BE2C (cell line): Measurements from ENCODE around the gene UBAC1.

Experiments used
- DNase-seq: peaks from one replicate; pipeline ENCODE4 v3.0.0-alpha.2; 2020
- H3K27me3 ChIP-seq: fragments of 250-450 bp; sonication (Bioruptor Pico); 2 replicates; pipeline ENCODE4 v1.5.1; 2020; ENCODE audit warnings: mild to moderate bottlenecking
- H3K36me3 ChIP-seq: fragments of 250-450 bp; sonication (Bioruptor Pico); 2 replicates; pipeline ENCODE4 v1.5.1; 2020; ENCODE audit warnings: mild to moderate bottlenecking
- H3K4me1 ChIP-seq: fragments of 250-450 bp; sonication (Bioruptor Pico); 2 replicates; pipeline ENCODE4 v1.5.1; 2020
- H3K4me3 ChIP-seq: 2 replicates; pipeline ENCODE4 v1.5.1; 2011; ENCODE audit warnings: low read depth, low read length
- H3K9me3 ChIP-seq: fragments of 250-450 bp; sonication (Bioruptor Pico); 2 replicates; pipeline ENCODE4 v1.5.1; 2020
- TF ChIP-seq, protein P1 (sequence below): IDR thresholded peaks from 2 replicates; pipeline ENCODE4 v1.5.1; 2012; ENCODE audit warnings: mild to moderate bottlenecking, low read depth, low read length

Gene UBAC1

DNA sequence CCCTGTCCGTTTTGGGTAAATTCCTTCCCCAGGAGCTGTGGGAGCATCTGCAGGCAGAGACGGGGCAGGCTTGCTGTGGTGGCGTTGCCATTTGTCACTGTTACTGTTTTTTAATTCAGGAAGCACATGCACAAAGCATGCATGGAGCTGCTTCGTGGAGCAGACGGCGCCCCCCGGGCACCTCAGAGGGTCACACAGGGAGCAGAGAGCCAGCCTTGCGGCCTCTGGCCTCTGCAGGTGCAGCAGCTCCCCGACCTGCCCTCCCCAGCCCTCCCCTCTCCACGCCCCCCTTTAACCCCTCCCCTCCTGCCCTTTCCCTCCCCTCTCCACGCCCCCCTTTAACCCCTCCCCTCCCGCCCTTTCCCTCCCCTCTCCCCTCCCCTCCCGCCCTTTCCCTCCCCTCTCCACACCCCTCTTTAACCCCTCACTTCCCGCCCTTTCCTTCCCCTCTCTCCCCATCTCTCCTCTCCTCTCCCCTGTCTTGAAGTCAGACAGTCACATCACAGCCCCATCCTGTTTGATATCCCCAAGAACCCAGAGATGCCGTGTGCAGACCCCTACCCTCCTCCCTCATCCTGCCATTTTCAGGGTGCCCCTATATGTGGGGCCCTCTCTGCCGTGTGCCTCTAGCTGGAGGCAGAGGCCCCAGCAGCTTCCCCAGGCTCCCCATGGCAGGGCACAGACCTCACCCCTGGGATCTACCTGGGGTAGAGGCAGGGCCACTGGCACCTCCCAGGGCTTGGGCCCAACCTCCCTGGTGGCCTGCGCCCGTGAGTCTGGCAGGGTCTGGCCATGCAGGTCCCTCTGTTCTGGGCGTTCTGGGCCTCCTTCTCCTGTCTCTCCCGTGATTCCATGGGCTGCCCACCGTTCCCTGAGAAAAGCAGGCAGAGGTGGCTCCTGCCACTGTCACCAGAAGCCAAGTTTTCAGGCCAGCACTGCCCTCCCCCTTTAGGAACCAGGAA lies 29.6 kb upstream of the UBAC1 start:
- Histone ChIP-seq H3K9me3 (no peaks in the 10 kb centered on the region), H3K4me1 (peaks cover 48% of the 10 kb centered on the region), H3K36me3 (no peaks in the 10 kb centered on the region), H3K4me3 (peak overlapping the region; percentile 30; the same call in 1 of the 2 replicates), H3K27me3 (no peaks in the 10 kb centered on the region)
- DNase-seq: peak; percentile 80
- TF ChIP-seq, protein P1, sequence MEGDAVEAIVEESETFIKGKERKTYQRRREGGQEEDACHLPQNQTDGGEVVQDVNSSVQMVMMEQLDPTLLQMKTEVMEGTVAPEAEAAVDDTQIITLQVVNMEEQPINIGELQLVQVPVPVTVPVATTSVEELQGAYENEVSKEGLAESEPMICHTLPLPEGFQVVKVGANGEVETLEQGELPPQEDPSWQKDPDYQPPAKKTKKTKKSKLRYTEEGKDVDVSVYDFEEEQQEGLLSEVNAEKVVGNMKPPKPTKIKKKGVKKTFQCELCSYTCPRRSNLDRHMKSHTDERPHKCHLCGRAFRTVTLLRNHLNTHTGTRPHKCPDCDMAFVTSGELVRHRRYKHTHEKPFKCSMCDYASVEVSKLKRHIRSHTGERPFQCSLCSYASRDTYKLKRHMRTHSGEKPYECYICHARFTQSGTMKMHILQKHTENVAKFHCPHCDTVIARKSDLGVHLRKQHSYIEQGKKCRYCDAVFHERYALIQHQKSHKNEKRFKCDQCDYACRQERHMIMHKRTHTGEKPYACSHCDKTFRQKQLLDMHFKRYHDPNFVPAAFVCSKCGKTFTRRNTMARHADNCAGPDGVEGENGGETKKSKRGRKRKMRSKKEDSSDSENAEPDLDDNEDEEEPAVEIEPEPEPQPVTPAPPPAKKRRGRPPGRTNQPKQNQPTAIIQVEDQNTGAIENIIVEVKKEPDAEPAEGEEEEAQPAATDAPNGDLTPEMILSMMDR: no peak

DNA sequence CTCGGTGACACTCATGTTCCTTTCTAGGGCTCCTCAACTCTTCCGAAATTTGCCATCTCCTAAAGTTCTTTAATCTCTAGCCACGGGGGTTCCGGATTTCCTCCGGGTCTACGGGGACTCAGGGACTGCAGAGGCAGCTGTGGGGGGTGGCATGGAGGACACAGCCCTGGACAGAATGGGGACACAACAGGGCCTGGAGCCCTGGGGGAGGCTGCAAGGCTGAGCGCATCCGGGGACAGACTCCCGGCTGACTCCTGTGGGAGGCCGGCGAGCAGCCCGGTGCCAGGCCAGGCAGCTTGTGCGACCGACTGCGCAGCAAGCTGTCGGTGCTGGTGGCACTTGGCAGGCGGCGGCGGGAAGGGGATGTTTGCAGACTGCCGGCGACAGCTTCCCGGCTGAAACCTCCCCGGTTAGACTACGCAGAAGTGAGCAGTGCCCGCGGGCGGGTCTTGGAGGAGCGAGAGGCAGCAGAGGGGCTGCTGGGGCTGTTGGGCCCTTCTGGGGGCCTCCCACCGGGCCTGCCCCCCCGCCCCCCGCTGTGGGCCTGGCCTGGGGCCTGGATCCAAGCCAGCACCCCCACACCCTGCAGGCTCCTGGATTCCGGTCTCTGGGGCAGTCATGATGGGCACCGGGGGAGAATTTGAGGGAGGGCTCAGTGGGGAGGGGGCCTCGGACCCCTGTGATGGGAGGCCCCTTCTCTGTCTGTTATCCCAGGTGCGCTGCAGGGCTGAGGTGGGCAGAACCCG lies 28.7 kb upstream of the UBAC1 start:
- H3K27me3 ChIP-seq: no peaks in the 10 kb centered on the region
- TF ChIP-seq, protein P1: no peak
- H3K4me1 ChIP-seq: peaks cover 48% of the 10 kb centered on the region
- peak overlapping the region; percentile 30 for H3K4me3 ChIP-seq
- no peaks in the 10 kb centered on the region for H3K9me3 ChIP-seq
- H3K36me3 ChIP-seq: no peaks in the 10 kb centered on the region
- peak; percentile 73 for DNase-seq

DNA sequence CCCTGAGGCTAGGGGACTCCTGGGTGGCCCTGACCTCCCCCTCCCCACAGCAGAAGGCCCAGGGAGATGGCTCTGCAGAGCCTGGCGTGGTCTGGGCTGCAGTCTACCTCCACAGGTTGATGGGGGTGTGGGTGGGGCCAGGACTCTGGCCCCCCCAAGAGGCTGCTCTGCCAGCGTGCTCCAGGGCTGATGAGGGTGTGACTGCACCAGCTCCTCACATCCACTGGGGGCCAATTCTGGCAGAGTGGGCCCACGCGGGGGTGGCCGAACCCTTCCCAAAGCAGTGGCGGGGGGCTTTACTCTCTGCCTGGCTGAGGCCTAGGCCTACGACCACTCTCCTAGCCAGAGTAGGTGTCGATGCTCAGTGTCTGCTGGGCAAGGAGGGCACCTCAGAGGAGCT lies 28.0 kb upstream of the UBAC1 start:
- TF ChIP-seq, protein P1: no peak; the same call in 1 of the 2 replicates
- no peak overlapping the region for H3K4me3 ChIP-seq

DNA sequence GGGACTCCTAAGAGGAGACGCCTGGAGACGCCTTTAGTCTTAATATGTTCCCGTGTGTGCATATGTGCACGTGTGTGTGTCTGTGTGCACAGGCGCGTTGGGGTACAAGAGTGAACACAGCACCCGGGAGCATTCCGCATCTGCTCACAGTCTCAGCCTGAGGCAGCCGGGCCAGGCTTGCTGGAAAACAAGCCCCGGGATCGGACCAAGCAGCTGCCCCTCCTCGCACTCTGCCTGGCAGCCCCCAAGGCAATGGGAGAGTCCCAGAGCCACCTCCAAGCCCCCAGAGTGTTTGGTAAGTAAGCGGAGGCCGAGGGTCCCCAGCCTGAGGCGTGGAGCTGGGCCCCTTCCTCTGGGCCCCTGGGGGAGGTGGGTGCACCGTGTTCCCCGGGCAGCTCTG lies 27.3 kb upstream of the UBAC1 start:
- Histone ChIP-seq H3K9me3 (no peaks in the 10 kb centered on the region), H3K27me3 (peaks cover 6% of the 10 kb centered on the region), H3K4me3 (0 out of 2 replicates have a peak overlapping the region, but pooled peaks have one; percentile 9), H3K36me3 (no peaks in the 10 kb centered on the region), H3K4me1 (peaks cover 46% of the 10 kb centered on the region)
- peak; percentile 52 for DNase-seq
- TF ChIP-seq, protein P1: no peak

More for the DNA sequence above, 28.0 kb upstream of the UBAC1 start:
- Histone ChIP-seq H3K36me3 (no peaks in the 10 kb centered on the region), H3K9me3 (no peaks in the 10 kb centered on the region), H3K4me1 (peaks cover 46% of the 10 kb centered on the region), H3K27me3 (peaks cover 2% of the 10 kb centered on the region)
- no peak for DNase-seq

DNA sequence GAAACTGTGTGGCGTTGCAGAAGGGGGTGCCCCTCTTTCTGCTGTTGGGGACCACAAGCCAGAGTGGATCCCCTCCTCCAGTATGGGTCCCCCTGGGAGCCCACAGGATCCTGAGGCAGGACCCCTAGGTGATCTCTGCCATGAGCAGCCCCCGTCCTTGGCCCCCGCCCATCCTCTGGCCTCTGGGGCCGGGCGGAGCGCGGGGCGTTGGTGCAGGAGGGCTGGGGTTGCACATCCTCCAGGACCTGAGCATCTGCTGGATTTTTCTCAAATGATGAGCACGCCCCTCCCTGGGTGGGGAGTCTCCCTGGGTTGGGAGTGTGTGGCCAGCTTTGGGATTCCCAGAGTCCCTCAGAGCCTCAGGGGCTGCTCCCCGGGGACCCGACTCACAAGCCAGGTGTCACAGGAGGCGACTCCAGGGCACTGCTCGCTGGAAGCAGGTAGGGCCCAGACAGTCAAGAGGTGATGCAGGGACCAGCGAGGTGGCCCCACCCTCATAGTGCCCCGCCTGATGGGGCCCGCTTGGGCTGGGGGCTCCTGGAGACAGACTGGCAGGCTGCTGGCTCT lies 26.7 kb upstream of the UBAC1 start:
- Histone ChIP-seq H3K27me3 (peaks cover 6% of the 10 kb centered on the region), H3K36me3 (no peaks in the 10 kb centered on the region)

More for the DNA sequence above, 26.7 kb upstream of the UBAC1 start:
- peaks cover 47% of the 10 kb centered on the region for H3K4me1 ChIP-seq
- H3K4me3 ChIP-seq: no peak overlapping the region
- H3K9me3 ChIP-seq: no peaks in the 10 kb centered on the region
- TF ChIP-seq, protein P1: no peak
- DNase-seq: no peak
